ENCODE data around the gene NAV1.

The NAV1 gene

DNA sequence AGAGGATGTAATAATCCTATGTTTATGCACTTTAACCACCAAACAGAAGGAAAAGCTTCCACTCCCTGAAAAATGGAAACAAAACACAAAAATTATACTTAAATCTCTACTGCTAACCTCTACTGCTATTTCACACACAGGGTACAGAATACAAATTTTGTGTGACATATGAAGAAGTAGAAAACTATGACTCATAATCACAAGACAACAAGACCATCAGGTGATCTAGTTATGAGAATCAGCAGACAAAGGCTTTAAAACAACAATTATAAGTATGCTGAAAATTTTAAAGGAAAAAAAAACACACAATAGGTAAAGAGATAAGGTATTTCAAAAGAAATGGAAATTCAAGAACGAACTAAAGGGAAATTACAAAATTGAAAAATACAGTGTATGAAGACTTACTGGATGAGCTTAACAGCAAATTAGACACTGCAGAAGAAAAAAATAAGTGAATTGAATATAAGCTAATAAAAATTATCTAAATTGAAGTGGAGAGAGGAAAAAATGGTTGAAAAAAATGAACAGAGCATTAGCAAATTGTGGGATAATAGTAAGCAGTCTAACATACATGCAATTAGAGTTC lies 13.6 kb upstream of the NAV1 start:
- DNase-seq, result no peak

DNA sequence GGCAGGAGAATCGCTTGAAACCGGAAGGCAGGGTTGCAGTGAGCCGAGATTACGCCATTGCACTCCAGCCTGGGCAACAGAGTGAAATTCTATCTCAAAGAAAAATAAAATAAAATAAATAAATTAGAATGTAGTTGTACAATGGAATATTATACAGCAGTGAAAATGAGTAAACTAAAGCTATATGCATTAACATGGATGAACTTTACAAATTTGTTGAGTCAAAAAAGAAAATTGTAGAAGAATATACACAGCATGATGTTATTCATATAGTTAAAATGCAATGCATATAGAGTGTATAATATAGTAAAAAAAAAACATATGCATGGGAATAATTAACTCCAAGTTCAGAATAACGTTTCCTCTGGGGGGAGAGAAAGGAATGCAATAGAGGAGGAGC lies 11.0 kb upstream of the NAV1 start:
- DNase-seq, result no peak

DNA sequence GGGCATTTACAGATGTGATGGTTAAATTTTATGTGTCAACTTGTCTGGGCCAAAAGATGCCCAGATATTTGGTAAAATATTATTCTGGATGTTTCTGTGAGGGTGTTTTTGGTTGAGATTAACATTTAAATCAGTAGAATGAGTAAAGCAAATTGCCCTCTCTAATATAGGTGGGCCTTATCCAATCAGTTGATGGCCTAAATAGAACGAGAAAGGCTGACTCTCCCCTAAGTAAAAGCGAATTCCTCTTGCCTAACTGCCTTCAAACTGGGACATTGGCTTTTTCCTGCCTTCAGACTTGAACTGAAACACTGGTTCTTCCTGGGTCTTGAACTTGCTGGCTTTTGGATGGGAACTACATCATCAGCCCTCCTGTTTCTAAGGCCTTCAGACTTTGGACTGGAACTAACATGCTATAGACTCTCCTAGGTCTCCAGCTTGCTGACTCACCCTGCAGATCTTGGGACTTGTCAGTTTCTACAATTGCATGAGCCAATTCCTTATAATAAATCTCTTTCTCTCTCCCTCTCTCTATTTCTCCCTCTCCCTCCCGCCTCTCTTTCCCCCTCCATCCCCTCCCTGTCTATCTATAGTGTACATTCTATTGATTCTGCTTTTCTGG lies 10.2 kb upstream of the NAV1 start:
- DNase-seq, result no peak

DNA sequence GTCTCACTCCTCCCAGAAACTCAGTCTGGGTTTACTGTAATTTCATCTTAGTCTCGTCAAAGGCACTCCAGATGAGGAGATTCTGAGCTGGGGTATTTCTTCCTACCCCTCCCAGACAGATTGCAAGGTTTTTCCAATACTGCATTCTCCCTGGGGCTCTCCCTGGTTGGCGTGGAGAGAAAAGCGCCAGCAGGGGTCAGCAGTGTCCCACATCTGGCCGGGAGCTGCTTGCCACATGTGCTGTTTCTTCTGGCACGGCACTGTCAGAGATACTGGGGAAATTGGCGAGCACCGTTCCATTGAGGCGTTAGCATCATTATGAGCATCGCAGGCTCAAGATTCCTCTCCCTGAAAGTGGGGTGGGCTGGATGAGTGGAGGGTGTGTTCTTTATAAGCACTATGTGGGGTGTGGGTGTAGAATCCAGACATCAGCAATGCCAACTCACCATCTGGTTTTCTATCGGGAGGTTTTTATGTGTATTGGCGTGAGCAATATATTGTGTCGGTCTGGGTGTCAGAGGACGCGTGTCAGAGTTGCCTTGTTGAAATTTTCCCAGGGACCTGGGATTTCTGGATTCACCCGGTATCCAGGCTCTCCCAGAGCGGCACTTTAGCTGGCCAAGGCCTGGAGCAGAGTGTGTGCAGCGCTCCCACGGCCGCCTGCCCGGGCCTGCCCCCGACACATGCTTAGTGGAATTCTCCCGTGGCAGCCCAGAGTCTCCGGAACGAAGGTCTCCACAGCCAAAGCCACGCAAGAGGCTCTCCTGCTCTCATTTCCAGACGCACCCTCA lies 8.0 kb upstream of the NAV1 start:
- no peak for DNase-seq

DNA sequence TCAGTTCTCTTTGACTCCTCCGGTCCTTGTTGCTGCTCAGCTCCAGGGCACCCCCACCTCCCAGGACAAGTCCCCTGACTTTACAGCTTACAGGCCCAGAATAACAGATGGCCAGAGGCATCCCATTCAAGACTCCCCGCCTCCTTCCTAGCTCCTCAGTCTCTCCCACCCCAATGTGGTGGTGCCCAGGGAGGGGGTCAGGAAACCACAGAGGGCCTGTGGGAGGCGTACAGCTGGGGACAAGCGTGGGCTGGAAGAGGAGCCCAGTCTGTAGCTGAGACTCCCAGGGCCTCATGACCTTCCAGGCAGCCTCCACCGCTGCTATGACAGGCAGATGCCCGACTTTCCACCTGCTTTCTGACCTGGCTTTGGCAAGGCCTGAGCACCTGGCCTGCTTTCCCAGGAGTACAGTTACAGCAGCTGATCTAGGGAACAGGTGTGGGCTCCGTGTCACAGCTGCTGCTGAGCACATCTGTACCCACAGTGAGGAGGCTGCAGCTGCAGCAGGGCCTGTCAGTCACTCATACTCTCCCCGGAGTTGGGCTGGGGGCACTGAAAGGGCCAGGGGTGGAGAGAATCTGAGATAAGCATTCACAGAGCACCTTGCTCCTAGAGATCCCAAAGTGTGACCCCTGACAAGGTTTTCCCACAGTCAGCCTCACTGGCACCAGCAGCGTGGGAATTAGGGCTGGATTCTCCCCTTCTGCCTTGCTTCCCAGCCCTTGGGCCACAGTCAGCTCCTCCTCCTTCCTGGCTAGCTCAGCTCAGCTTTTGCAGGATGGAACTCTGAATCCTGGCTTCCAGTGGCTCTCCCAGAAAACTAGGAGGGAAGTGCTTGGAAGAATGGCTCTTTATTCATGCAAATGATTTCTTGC lies 7.1 kb upstream of the NAV1 start:
- no peak for DNase-seq

DNA sequence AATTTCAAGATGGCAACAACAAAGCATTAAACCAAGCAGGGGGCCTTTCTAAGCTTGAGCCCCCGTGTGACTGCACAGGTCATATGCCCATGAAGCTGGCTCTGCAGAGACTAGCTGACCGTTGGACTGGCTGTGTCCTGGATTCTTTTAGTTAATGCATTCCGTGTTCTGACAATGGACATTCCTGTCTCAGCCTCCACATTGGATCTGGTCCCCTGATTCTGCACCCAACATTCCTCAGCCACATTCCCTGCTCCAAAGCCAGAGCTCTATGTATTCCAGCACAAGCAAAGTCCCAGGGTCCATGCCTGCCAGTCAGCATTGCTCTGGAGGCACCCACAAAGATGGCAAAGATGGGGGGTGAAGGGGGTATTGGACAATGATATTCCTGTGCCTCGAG lies 5.1 kb upstream of the NAV1 start:
- DNase-seq, result no peak

DNA sequence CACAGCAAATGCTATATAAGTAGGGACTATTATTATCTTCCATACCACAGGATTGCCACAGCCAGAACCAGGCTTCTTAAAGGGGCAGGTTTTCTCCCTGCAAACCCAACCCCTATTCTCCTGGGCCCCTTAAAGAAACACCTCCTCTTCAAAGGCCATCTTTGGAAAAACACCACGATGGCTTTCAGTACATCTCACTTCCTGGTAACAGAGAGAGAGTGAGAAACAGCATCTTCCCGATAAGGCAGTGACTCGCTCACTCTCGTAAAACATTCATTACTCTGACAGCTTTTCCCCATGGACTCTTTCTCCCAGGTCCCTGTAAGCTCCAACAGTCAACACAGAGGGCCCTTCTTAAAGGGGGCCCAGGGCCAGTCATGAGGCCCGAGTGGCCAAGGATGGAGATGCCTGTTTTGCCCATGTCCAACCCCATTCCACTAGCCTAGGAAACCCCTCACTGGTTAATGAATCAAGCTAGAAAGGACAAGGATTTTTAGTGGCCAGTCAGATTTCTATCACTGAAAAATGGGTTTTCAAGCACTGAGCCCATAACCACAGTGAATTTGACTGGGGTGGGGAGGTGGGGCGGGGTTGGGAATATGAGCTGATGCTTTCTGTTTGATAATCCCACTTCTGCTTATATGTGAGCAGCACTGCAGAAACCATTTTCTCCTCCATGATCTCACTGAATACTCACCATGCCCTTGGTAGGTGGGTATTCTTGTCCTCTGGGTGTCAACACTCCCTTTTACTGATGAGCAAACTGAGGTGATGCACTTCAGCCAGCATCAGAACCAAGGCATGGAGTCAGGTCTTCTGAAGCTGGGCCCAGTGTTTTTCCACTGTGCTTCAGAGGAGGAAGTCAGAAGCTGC lies 3.6 kb upstream of the NAV1 start:
- no peak for DNase-seq

DNA sequence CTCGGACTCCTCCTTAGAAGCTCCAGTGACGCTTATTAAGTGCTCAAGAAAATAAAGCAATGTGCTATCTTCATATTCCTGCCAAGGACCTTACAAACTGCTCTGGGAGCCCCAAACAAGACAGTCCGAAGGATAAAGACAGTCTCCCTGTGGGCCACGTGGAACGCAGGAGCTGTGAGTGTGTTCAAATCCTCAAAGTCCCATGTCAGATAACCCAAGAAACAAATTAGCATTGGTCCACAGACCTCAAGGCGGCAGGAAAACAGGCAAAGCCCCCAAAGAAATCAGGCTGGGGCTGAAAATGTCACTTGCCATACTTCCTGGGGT lies 3.0 kb upstream of the NAV1 start:
- no peak for DNase-seq

DNA sequence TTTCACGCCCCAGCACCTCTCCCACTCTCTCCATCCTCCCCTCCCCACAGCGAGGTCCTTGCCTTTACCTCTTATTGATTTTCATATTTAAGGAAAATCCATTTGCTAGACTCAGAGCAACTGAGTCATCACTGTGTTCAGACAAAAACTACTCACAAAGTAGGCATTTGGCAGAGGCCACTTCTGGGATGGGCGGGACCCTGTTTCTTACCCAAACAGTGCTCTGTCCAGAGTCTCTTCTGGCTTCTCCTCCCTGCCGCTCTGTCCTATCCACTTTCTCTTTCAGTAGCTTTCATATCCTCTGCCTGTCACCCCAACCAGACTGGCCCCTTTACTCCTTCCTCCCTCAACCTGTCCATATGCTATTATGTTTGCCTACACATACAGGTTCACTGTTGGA lies 2.4 kb upstream of the NAV1 start:
- no peak for DNase-seq

DNA sequence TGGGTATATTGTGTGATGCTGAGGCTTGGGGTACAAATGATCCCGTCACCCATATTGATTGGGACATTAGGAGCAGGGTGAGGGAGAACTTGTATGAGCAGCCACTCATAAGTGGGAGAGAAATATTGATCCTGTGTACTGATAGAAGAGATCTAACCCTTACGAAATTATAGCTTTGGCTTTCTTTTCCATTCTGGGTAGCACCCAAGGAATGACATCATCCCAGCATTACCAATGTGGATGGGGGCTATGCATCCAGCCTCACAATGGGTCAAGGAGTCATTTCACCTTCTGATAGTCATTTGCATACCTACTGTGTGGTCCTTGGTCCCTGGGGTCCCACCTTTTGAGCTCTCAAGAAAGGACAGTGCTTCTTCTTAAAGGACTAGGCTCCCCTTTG lies 1.9 kb upstream of the NAV1 start:
- DNase-seq, result no peak

DNA sequence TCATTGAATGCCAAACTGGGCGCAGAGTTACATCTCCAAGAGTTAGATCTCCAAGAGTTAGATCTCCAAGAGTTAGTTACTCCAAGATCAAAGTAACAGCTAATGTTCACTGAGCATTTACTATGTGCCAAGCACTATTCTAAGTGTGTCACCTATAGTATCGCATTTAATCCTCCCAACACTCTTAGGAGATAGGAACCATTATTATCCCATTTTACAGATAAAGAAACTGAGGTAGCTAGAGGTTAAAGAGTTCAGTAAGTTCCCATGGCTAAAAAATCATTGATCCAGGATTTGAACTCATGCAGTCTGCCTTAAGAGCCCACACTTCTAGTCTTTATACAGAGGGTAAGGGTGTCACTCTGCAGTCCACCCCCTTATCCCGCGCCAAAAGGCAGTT lies 1.5 kb upstream of the NAV1 start:
- no peak for DNase-seq

DNA sequence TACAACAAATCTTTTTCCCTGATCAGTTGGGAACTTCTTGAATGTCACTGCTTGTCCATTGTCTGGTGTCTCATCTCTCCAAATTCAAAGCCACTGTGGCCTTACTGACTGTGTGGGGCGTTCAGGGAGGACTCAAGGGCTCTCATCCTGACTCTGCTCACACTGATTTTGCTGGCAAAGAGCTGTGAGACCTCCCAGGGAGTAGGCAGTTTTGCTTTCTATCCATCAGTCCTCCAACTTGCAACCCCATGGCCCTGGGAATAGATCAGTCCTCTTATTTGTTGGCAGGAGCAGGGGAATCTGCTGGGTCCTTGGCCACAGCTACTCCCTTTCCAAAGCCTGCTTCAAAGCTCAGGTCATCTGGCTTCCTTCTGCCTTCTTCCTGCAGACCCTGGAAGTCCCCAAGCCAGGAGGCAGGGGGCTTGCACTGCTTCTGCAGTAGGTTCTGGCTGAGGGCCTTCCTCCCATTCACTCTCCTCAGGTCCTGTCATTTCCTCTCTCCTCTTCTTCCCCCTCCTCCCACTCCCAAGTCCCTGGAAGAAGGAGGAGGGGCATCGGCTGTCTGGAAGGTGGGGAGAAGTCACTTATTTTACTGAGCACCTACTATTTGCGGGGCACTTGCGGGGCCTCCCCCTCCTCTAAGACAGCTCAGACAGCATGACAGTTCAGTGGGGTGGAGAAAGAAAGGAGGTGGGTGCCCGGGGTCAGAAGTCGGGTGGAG lies 876 bp upstream of the NAV1 start:
- no peak for DNase-seq

DNA sequence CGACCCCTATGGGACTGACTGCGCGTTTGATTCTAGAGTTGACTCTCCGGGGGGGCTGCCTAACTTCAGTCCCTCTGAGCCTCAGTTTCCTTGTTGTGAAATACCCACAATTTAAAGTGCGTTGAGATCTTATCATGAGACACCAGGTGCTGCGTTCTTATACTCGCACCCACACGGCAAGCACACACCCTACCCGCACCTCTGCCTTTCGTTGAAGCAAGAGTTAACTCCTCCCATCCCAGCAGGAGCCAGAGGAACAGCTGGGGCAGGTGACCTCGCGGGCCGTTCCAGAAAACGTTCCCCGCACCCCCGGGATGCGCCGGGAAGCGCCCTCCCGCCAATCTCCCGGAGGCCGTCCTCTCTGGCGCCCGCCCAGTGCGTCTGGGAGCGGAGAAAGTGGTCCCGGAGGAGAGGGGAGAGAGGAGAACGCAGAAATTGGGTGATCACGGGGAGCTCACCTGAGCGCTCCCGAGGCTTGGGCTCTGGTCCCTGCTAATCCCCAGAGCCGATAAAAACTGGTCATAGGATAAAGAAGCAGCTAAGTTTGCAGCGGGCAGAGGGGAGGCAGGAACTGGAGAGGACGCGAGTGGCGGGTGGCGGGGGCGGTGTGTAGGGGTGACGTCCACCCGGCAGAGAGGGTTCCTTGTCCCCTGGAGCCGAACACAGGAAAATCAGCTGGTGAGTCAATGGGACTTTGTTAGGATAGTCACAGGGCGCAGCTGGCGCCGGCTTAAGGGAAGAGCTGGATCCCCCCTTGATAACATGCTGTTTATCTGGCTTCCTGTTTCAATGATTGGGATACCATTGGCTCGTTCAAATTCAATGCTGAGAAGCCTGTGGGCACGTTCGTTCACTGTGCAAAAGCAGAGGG lies 869 bp downstream of the NAV1 start:
- no peak for DNase-seq

DNA sequence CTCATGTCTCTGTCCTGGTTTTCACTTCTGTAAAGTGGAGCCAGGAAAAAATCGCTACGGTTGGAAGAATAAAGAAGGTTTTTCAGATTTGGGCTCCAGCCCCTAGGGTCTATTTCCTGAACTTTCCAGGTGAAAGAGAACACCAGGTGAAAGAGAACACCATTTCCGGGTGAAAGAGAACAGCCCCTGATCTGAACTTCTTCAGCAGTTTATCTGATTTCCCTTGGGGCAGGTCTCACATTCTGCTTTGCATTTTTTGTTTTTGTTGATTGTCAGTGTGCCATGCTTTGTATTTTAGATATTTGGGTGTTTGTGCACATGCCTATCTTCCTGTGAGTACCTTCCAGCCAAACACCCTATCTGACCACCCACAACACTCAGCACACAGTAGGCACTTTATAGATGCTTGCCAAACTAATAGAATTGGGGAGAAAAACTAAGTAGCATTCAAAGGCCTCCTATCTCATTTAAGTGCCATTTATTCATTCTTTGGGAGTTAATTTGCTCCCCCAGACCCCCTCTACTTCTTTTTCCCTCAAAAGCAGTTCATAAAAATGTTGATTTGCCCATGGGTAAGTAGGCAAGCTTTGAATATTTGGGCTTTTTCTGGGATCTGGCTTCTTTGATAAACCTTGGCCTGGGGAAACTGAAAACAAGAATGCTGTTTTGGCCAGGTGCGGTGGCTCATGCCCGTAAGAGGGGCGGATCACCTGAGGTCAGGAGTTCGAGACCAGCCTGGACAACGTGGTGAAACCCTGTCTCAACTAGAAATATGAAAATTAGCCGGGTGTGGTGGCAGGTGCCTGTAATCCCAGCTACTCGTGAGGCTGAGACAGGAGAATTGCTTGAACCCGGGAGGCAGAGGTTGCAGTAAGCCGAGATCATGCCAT lies 2.2 kb downstream of the NAV1 start:
- no peak for DNase-seq

DNA sequence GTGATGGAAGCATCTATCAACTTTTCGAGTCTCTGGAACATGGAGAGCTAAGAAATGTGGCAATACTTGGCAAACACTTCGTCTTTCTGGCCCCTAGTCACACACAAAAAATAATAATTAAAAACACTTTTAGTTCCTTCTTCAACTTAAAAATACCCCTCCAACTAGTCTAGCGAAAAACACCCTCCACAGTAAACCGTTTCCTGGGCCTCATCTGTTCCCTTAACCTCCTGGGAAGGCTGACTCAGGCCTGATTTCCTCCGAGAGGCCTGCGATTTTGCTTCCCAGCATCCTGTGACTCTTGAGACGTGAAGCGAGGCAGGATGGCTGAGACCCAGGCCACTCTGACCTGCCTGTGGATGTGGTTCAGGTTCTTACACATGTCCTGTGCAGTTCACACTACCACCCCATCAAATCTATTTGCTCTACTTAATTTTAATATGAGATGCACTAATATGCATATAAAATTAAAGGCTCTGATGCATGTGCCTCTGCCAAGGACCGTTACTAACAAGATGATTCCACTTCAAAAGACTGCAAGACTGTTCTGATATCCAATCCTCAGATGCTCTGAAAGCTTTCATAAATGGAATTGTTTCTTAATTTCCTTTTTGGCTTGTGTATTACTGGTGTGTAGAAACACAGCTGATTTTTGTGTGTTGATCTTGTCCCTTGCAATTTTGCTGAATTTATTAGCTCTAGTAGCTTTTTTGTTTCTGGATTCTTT lies 3.5 kb downstream of the NAV1 start:
- no peak for DNase-seq

DNA sequence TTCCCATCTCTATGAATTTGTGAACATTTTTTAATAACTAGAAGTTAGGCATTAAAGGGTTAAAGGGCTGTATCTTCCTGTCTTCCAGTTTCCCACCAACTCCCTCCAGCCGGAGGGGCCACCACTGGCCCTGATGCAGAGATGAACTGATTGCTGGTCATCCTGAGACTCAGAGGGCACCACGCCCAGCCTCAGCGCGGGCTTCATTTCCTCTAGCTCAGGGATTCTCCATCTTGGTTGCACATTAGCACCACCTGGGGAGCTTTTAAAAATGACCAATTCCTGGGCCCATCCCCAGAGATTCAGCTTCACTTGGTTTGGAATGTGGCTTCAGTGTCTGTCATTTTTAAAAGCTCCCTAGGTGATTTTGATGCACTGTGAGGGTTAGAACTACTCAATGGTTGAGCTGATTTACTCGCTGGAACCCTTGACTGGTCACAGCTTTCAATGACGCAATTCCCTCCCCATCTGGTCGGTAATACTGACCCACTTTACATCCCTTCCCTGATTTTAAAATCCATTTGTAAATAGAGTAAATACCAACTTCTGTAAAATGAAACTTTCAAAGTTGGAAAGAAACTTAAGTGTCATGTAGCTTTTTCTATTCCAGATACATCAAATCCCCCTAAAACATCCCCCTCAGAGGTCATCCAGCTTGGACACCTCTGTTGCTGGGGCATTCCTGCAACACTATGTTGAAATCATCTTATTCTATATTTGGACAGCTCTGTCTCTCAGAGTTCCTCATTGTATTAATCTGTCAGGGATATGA lies 5.1 kb downstream of the NAV1 start:
- no peak for DNase-seq

DNA sequence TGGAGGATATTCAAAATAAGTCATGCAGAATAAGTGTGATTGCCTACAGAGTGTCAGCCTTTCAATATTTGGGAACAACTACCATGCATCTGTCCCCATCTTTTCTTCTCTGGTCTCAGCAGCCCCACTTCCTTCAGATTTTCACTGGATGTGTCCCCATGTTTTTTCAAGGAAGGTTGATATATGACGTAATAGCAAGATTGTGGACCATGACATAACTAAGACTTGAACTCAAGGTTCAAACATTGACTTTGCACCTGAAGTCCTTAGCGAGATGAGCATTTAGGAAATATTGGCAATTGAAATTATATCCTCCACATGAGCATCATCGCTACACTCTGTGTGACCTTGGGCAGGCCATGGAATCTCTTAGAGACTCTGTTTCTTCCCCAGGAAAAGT lies 5.8 kb downstream of the NAV1 start:
- no peak for DNase-seq

DNA sequence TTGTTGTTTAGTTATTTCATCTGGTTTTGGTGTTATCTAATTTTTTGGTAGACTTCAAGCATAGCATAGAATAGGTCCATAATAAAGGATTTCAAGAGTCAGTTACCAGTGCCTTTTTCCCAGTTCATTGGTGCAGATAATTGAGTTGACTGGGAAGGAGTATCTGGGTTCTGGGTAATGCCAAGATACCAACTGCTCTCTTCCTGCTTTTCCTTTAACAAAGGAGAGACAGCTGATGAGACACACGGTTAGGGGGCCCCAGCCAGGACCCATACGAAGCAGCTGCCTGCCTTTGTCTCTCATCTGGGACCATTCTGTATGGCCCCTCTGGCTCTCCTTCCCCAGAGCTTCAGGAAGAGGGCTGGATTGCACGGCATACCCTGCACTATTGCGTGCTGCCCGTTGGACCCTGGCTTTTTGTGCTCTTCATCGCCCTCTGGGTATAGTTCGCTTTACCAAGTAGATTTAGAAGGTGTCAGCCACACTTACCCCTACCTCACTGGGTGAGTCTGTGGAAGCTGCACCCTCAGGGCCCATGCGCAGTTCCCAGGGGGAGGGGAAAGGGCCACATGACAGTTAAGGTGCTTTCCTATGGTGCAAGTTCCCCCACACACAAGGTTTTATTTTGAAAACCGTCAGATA lies 7.0 kb downstream of the NAV1 start:
- no peak for DNase-seq

Measured in activated CD4-positive, alpha-beta T cell treated with anti-CD3 and anti-CD28 coated beads, Interleukin-2, amount 50 U/mL, for 1 hour (primary cell).